HepG2 (cell line): ENCODE measurements around the gene ZNF280A.

Experiments
- ARNT ChIP-seq: fragments of 450-650 bp; IDR thresholded peaks from 2 replicates; pipeline ENCODE4 v1.6.1; 2017
- EED ChIP-seq: sonication (generic); formaldehyde crosslinking; IDR thresholded peaks from 2 replicates; pipeline ENCODE4 v1.5.0; 2020; ENCODE audit warnings: mild to moderate bottlenecking, missing genetic modification reagents
- MED8 ChIP-seq: sonication (generic); formaldehyde crosslinking; IDR thresholded peaks from 2 replicates; pipeline ENCODE4 v1.8.1; 2023; ENCODE audit warnings: mild to moderate bottlenecking, missing genetic modification reagents; ENCODE audit not compliant: insufficient replicate concordance
- POLR2A ChIP-seq, 2 experiments: IDR thresholded peaks; 2 replicates each; pipeline ENCODE4 v1.6.1; 2011; ENCODE audit warnings: low read depth in 2 of 2, low read length in 2 of 2, mild to moderate bottlenecking in 1 of 2, moderate library complexity in 1 of 2; ENCODE audit not compliant: insufficient read depth in 1 of 2
- POLR2AphosphoS2 ChIP-seq: IDR thresholded peaks from 2 replicates; pipeline ENCODE4 v1.6.1; 2011; ENCODE audit warnings: low read depth, low read length, improper control_type of control experiment
- TAF1 ChIP-seq: sonication (generic); formaldehyde crosslinking; IDR thresholded peaks from 2 replicates; pipeline ENCODE4 v1.4.0; 2020; ENCODE audit warnings: missing genetic modification reagents
- ZBTB21 ChIP-seq: sonication (generic); formaldehyde crosslinking; IDR thresholded peaks from 2 replicates; pipeline ENCODE4 v1.4.0; 2020; ENCODE audit warnings: missing genetic modification reagents
- ZBTB44 ChIP-seq: sonication (generic); formaldehyde crosslinking; IDR thresholded peaks from 2 replicates; pipeline ENCODE4 v1.4.0; 2020; ENCODE audit warnings: missing genetic modification reagents
- ZNF12 ChIP-seq: sonication (generic); formaldehyde crosslinking; IDR thresholded peaks from 2 replicates; pipeline ENCODE4 v1.5.0; 2020; ENCODE audit warnings: missing genetic modification reagents
- ZNF367 ChIP-seq: sonication (generic); formaldehyde crosslinking; IDR thresholded peaks from 2 replicates; pipeline ENCODE4 v1.4.0; 2020; ENCODE audit warnings: missing genetic modification reagents, borderline replicate concordance
- ZNF703 ChIP-seq: sonication (generic); formaldehyde crosslinking; IDR thresholded peaks from 2 replicates; pipeline ENCODE4 v1.5.1; 2020; ENCODE audit warnings: missing genetic modification reagents, mild to moderate bottlenecking, moderate library complexity, borderline replicate concordance
- TF ChIP-seq, protein P1 (sequence below): IDR thresholded peaks from 2 replicates; pipeline ENCODE4 v1.6.1; 2012; ENCODE audit warnings: inconsistent platforms
- TF ChIP-seq, protein P2 (sequence below): sonication (generic); formaldehyde crosslinking; IDR thresholded peaks from 2 replicates; pipeline ENCODE4 v1.5.0; 2020; ENCODE audit warnings: mild to moderate bottlenecking, missing genetic modification reagents, moderate library complexity
- TF ChIP-seq, protein P3 (sequence below): sonication (generic); formaldehyde crosslinking; IDR thresholded peaks from 2 replicates; pipeline ENCODE4 v1.4.0; 2020; ENCODE audit warnings: missing genetic modification reagents, borderline replicate concordance

- no peak for TF ChIP-seq ZBTB21 (CRISPR knock-in tag)
- no peak for TF ChIP-seq POLR2A (IDR thresholded peaks at IDR 0.05; ENCODE audit: insufficient read depth in 1 of 2, low read depth in 2 of 2, low read length in 2 of 2)
- no peak for TF ChIP-seq POLR2AphosphoS2
- no peak for TF ChIP-seq ZNF703
- TF ChIP-seq ZNF12 (CRISPR knock-in tag) = no peak
- TF ChIP-seq ZNF367 (CRISPR knock-in tag) = no peak
- TF ChIP-seq MED8 = no peak
- TF ChIP-seq ARNT = no peak
- no peak for TF ChIP-seq TAF1
- TF ChIP-seq EED = no peak
- TF ChIP-seq ZBTB44 = no peak
- TF ChIP-seq, protein P1, sequence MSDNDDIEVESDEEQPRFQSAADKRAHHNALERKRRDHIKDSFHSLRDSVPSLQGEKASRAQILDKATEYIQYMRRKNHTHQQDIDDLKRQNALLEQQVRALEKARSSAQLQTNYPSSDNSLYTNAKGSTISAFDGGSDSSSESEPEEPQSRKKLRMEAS = no peak
- TF ChIP-seq, protein P2, sequence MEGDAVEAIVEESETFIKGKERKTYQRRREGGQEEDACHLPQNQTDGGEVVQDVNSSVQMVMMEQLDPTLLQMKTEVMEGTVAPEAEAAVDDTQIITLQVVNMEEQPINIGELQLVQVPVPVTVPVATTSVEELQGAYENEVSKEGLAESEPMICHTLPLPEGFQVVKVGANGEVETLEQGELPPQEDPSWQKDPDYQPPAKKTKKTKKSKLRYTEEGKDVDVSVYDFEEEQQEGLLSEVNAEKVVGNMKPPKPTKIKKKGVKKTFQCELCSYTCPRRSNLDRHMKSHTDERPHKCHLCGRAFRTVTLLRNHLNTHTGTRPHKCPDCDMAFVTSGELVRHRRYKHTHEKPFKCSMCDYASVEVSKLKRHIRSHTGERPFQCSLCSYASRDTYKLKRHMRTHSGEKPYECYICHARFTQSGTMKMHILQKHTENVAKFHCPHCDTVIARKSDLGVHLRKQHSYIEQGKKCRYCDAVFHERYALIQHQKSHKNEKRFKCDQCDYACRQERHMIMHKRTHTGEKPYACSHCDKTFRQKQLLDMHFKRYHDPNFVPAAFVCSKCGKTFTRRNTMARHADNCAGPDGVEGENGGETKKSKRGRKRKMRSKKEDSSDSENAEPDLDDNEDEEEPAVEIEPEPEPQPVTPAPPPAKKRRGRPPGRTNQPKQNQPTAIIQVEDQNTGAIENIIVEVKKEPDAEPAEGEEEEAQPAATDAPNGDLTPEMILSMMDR (CRISPR knock-in tag) = no peak
- TF ChIP-seq, protein P3, sequence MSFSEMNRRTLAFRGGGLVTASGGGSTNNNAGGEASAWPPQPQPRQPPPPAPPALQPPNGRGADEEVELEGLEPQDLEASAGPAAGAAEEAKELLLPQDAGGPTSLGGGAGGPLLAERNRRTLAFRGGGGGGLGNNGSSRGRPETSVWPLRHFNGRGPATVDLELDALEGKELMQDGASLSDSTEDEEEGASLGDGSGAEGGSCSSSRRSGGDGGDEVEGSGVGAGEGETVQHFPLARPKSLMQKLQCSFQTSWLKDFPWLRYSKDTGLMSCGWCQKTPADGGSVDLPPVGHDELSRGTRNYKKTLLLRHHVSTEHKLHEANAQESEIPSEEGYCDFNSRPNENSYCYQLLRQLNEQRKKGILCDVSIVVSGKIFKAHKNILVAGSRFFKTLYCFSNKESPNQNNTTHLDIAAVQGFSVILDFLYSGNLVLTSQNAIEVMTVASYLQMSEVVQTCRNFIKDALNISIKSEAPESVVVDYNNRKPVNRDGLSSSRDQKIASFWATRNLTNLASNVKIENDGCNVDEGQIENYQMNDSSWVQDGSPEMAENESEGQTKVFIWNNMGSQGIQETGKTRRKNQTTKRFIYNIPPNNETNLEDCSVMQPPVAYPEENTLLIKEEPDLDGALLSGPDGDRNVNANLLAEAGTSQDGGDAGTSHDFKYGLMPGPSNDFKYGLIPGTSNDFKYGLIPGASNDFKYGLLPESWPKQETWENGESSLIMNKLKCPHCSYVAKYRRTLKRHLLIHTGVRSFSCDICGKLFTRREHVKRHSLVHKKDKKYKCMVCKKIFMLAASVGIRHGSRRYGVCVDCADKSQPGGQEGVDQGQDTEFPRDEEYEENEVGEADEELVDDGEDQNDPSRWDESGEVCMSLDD = no peak
Observed at GRCh38 chr22:22545084-22545483, 25.0 kb upstream of the ZNF280A start.
